UCSD-AML1 (cell line): ENCODE measurements around the gene IQSEC3.

Source experiments
- DNase-seq: peaks from one replicate; lab custom pipeline; 2025; ENCODE audit not compliant: unreplicated experiment; lab: John Stamatoyannopoulos, UW

Gene IQSEC3

GRCh38 chr12:78981-79380 is 12.4 kb downstream of the IQSEC3 start:
- DNase-seq, result no peak

DNA sequence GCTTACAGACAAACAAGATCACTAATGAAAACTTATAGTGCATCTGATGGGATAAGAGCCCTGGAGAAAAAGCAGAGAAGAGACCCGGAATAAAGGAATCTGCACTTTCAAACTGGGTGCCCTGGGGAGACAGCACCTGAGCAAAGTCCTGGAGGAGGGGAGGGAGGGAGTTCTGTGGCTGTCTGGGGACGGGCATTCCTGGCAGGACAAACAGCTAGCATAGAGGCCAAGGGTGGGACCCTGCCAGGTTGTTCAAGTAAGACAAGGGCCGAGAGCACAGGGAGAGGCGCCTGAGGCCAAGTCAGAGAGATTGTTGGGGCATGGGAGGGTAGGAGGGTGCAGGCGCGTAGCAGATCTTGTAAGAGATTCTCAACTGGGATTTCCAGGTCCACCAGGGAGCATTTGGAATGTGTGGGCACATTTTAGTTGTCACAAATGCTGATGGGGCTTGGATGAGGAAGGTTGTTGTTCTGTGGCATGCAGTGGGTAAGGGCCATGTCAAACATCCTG is 14.2 kb downstream of the IQSEC3 start:
- DNase-seq, result no peak

DNA sequence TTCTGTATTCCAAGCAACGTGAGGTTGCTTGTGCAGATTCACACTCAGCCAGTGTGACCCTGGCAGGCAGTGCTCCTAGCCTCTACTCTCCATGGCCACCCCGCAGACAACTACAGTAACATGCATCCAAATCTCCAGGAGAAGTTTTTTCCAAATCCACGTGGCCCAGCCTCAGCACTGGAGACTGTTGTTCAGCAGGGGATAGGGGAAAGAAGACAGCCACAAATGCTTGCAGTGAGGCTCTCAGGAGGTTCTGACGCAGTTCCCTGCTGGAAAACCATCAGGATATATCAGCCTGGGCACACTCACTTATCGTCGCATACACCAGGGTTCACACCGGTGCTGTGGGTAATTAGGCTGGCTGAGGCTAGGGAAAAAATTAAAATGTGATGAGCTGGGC is 16.2 kb downstream of the IQSEC3 start:
- no peak for DNase-seq

GRCh38 chr12:84056-84455 is 17.5 kb downstream of the IQSEC3 start:
- DNase-seq, result no peak

- no peak for DNase-seq
Measured at GRCh38 chr12:85191-85666, 18.7 kb downstream of the IQSEC3 start.

- DNase-seq, result no peak
Measured at GRCh38 chr12:87315-87714, 20.7 kb downstream of the IQSEC3 start.

DNA sequence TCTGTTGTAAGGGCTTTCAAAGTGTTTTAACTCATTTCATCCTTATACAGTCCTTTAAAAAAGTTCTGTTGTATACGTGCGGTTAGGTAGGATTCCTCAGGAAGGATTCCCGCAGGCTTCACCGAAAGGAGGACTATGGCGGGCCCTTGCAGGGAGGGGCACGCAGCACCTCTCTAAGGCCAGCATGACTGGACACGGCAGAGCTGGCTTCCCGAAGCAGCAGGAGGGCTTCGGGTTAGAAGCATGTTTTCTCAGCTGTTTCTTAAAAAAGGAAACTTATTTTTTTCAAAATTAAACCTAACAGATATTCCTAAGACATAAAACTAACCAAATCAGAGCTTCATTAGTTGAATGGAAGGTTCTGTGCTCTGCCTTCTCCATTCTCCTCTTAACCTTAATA is 21.3 kb downstream of the IQSEC3 start:
- DNase-seq, result no peak

- no peak for DNase-seq
Measured at GRCh38 chr12:89653-90052, 23.1 kb downstream of the IQSEC3 start.

GRCh38 chr12:91213-91612 is 24.6 kb downstream of the IQSEC3 start:
- DNase-seq, result peak; percentile 51

GRCh38 chr12:93266-94005 is 26.9 kb downstream of the IQSEC3 start:
- DNase-seq, result no peak

GRCh38 chr12:96543-96942 is 30.0 kb downstream of the IQSEC3 start:
- no peak for DNase-seq

DNA sequence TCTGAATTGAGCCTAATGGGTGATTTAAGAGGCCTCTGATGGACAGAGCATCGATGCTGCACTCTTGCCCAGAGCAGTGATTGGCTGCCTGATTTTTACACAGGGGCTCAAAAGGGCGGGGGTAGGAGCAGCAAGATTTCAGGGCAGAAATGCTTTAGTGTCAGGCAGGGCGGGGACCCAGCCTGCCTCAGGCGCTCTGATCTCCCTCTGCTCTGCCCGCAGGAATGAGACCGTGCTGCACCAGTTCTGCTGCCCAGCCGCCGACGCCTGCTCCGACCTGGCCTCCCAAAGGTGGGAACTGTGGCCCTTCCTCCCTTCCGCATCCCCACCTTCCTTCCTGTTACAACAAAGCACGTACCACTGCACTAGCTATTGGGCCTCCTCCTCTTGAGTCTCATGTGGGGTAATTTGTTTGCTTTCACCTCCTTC is 32.4 kb downstream of the IQSEC3 start:
- DNase-seq, result no peak

DNA sequence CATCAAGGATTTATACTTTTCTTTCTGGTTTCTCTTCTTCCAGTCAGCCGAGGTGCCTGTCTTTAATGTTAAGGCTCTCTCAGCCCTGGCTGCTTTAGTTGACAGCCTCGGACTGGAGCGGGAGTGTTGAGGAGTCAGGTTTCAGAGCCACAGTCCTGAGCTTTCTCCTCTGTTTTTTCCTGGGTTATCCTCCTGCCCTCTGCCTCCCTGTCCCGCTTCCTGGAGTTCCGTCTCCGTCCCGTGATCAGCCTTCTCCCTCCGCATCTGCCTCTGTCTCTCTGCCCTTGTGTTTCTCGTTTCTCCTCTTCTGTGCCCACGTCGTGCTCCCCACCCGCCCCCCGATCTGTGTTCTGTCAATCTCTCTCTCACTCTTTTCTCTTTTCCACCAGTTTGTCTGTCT is 33.0 kb downstream of the IQSEC3 start:
- DNase-seq, result no peak

DNA sequence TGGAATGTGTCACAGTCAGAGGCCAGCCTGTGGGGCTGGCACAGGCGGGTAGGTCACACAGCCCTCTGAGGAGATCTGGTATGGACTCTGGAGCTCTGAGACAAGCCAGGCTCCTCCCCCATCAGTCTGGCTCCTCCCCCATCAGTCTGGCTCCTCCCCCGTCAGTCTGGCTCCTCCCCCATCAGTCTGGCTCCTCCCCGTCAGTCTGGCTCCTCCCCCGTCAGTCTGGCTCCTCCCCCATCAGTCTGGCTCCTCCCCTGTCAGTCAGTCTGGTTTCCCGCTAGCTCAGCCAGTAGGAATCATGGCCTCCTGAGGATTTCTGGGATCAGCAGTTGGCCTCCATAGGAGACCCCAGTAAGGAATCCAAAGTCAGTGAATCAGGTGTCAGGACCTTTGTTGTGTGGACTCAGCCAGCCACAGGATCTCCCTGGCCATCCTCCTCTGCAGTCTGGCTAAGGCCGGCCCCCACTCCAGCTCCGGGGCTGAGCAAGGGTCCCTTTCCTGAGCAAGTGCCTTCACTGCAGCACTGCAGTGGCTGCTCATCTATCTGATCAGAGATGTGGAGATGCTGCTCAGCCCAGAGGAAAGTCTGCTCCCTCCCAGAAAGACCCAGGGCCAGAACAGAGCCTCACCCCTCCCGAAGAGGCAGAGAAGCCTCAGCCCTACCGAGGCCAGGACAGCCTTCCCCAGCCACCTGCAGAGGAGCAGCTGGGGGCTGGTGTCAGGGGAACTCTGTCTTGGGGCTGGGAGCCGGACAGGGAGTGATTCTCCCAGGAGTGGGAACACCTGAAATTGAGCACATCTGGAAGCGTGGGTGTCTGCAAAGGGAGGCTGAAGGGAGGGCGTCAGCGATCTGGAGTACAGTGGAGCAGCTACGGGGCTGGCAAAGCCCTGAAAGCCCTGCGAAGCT is 35.7 kb downstream of the IQSEC3 start:
- DNase-seq, result no peak

- no peak for DNase-seq
Measured at GRCh38 chr12:102879-103168, 36.3 kb downstream of the IQSEC3 start.

- no peak for DNase-seq
Measured at GRCh38 chr12:103169-103981, 36.8 kb downstream of the IQSEC3 start.

- peak; percentile 28 for DNase-seq
Measured at GRCh38 chr12:104551-105081, 38.0 kb downstream of the IQSEC3 start.

DNA sequence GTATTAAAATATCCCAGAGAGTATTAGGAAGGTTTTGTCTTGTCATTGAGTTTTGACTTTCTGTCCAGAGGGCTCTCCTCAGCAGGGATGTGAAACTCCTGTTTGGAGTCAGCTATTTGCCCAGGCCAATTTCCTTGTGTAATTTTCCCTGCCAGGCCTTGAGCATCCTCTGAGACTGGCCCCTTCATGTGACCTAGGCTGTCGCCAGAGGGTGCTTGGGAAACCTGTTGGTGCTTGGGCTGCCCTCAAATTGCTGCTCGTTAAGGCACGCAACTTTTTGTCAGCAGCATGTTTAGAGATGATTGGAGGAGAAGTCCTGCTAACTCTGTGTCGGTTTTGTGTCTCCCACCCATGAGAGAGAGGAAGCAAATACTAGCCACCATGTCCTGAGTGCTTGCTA is 39.1 kb downstream of the IQSEC3 start:
- no peak for DNase-seq

GRCh38 chr12:106118-106591 is 39.6 kb downstream of the IQSEC3 start:
- no peak for DNase-seq

- no peak for DNase-seq
Measured at GRCh38 chr12:108594-108993, 42.0 kb downstream of the IQSEC3 start.

GRCh38 chr12:109446-109845 is 42.9 kb downstream of the IQSEC3 start:
- no peak for DNase-seq
